ENCODE data around the gene PAPPA2. TPM values are rescaled to one million over a fixed set of nuclear protein-coding genes. Genes with fewer than 3 reads are reported as not detected.

Gene PAPPA2
- total and polyA plus RNA-seq, 2 donors (not counting 1 experiment from before 2014, with no cell fraction given): not detected

GRCh38 chr1:176876966-176877515 is 414.1 kb downstream of the PAPPA2 start:
- no peaks in the 10 kb centered on the region for H3K36me3 ChIP-seq (replicated peaks in 1 of 2; ENCODE audit: control extremely low read depth in 1 of 2, control insufficient read depth in 1 of 2, extremely low read depth in 1 of 2, insufficient read depth in 2 of 2, low read length in 1 of 2)
- no peaks in the 10 kb centered on the region for H3K9me3 Mint-ChIP-seq (ENCODE audit: insufficient read depth)
- 78% methylated on average over 3 of the region's 4 CpGs for WGBS (ENCODE audit: insufficient coverage)
- ATAC-seq (ENCODE audit: low read depth) (no peak), DNase-seq (no peak)
- CTCF ChIA-PET: no interaction called here
- H3K4me3 ChIP-seq (ENCODE audit: control extremely low read depth in 1 of 5, extremely low read depth in 1 of 5, insufficient read depth in 1 of 5, low read depth in 2 of 5, low read length in 4 of 5): no peak overlapping the region
- no peak overlapping the region for H3K4me3 Mint-ChIP-seq
- POLR2A ChIA-PET: no interaction called here
- H2AFZ ChIP-seq (ENCODE audit: insufficient read depth, low read depth, low read length, poor library complexity, severe bottlenecking): no peak overlapping the region
- no peak overlapping the region for H3K27ac ChIP-seq (ENCODE audit: low read length in 2 of 2)
- no peaks in the 10 kb centered on the region for H3K4me1 Mint-ChIP-seq
- no peaks in the 10 kb centered on the region for H3K27me3 ChIP-seq (replicated peaks in 1 of 4; ENCODE audit: control extremely low read depth in 1 of 4, control insufficient read depth in 3 of 4, insufficient read depth in 4 of 4, low read length in 3 of 4)
- no peak overlapping the region for H3K27ac Mint-ChIP-seq
- H3K79me2 ChIP-seq (ENCODE audit: control insufficient read depth, insufficient read depth, low read length): no peaks in the 10 kb centered on the region
- no peak overlapping the region for H3K4me2 ChIP-seq (replicated peaks; ENCODE audit: low read depth, low read length, poor library complexity, severe bottlenecking)
- no peak overlapping the region for H3K9ac ChIP-seq (ENCODE audit: low read length)
- intact Hi-C loops (cut with micrococcal nuclease): no loop called here
- no peaks in the 10 kb centered on the region for H3K9me3 ChIP-seq (ENCODE audit: control extremely low read depth in 1 of 3, control insufficient read depth in 2 of 3, insufficient read depth in 1 of 3, low read length in 2 of 3)
- H4K20me1 ChIP-seq (ENCODE audit: control insufficient read depth, insufficient read depth, low read length, poor library complexity, severe bottlenecking): no peaks in the 10 kb centered on the region
- TF ChIP-seq, protein P1, sequence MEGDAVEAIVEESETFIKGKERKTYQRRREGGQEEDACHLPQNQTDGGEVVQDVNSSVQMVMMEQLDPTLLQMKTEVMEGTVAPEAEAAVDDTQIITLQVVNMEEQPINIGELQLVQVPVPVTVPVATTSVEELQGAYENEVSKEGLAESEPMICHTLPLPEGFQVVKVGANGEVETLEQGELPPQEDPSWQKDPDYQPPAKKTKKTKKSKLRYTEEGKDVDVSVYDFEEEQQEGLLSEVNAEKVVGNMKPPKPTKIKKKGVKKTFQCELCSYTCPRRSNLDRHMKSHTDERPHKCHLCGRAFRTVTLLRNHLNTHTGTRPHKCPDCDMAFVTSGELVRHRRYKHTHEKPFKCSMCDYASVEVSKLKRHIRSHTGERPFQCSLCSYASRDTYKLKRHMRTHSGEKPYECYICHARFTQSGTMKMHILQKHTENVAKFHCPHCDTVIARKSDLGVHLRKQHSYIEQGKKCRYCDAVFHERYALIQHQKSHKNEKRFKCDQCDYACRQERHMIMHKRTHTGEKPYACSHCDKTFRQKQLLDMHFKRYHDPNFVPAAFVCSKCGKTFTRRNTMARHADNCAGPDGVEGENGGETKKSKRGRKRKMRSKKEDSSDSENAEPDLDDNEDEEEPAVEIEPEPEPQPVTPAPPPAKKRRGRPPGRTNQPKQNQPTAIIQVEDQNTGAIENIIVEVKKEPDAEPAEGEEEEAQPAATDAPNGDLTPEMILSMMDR (IDR thresholded peaks at IDR 0.05): no peak
- TF ChIP-seq EZH2 (IDR thresholded peaks at IDR 0.05; ENCODE audit: borderline replicate concordance, insufficient read depth, low read depth, low read length, poor library complexity, severe bottlenecking): no peak
- no peaks in the 10 kb centered on the region for H3K4me1 ChIP-seq (ENCODE audit: control insufficient read depth in 2 of 2, insufficient read depth in 2 of 2, low read length in 2 of 2)
- H3K27me3 Mint-ChIP-seq: peaks cover 6% of the 10 kb centered on the region

DNA sequence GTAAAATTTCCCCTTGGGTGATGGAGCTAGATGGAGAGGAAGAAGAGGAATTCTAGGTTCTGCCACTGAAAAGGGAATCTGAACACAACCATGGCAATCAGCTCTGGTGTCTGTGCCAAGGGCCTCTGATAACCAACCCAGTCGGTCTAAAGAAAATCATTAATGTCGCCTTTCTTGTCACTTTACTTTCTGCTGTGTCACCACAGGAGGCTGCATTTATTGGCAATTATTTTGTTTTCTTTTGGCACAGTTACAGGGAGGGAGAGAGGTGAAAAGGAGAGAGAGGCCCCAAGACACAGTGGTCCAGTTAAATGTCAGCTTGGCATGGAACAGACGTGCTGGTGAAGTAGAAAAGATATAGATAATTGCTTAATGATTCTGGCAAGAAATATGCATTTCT is 414.6 kb downstream of the PAPPA2 start:
- intact Hi-C loops (cut with micrococcal nuclease): no loop called here
- no peaks in the 10 kb centered on the region for H3K36me3 ChIP-seq (replicated peaks in 1 of 2; ENCODE audit: control extremely low read depth in 1 of 2, control insufficient read depth in 1 of 2, extremely low read depth in 1 of 2, insufficient read depth in 2 of 2, low read length in 1 of 2)
- TF ChIP-seq, protein P1 (IDR thresholded peaks at IDR 0.05): no peak
- no peak for TF ChIP-seq EZH2 (IDR thresholded peaks at IDR 0.05; ENCODE audit: borderline replicate concordance, insufficient read depth, low read depth, low read length, poor library complexity, severe bottlenecking)
- POLR2A ChIA-PET: no interaction called here
- Mint-ChIP-seq H3K4me3 (no peak overlapping the region), H3K27ac (no peak overlapping the region), H3K4me1 (no peaks in the 10 kb centered on the region), H3K9me3 (ENCODE audit: insufficient read depth) (no peaks in the 10 kb centered on the region), H3K27me3 (peaks cover 5% of the 10 kb centered on the region)
- no peak overlapping the region for H3K4me2 ChIP-seq (replicated peaks; ENCODE audit: low read depth, low read length, poor library complexity, severe bottlenecking)
- no peaks in the 10 kb centered on the region for H4K20me1 ChIP-seq (ENCODE audit: control insufficient read depth, insufficient read depth, low read length, poor library complexity, severe bottlenecking)
- CTCF ChIA-PET: no interaction called here
- H3K4me1 ChIP-seq (ENCODE audit: control insufficient read depth in 2 of 2, insufficient read depth in 2 of 2, low read length in 2 of 2): no peaks in the 10 kb centered on the region
- H3K27ac ChIP-seq (ENCODE audit: low read length in 2 of 2): no peak overlapping the region
- H3K27me3 ChIP-seq (replicated peaks in 1 of 4; ENCODE audit: control extremely low read depth in 1 of 4, control insufficient read depth in 3 of 4, insufficient read depth in 4 of 4, low read length in 3 of 4): no peaks in the 10 kb centered on the region
- ATAC-seq (ENCODE audit: low read depth) (no peak), DNase-seq (no peak)
- WGBS (ENCODE audit: insufficient coverage): no CpG with 5 or more reads among the region's 3 CpGs
- no peak overlapping the region for H3K9ac ChIP-seq (ENCODE audit: low read length)
- H3K4me3 ChIP-seq (ENCODE audit: control extremely low read depth in 1 of 5, extremely low read depth in 1 of 5, insufficient read depth in 1 of 5, low read depth in 2 of 5, low read length in 4 of 5): no peak overlapping the region
- no peak overlapping the region for H2AFZ ChIP-seq (ENCODE audit: insufficient read depth, low read depth, low read length, poor library complexity, severe bottlenecking)
- no peaks in the 10 kb centered on the region for H3K9me3 ChIP-seq (ENCODE audit: control extremely low read depth in 1 of 3, control insufficient read depth in 2 of 3, insufficient read depth in 1 of 3, low read length in 2 of 3)
- no peaks in the 10 kb centered on the region for H3K79me2 ChIP-seq (ENCODE audit: control insufficient read depth, insufficient read depth, low read length)

Measured in B cell (primary cell).